ENCODE results near the gene AXIN1.

The AXIN1 gene

DNA sequence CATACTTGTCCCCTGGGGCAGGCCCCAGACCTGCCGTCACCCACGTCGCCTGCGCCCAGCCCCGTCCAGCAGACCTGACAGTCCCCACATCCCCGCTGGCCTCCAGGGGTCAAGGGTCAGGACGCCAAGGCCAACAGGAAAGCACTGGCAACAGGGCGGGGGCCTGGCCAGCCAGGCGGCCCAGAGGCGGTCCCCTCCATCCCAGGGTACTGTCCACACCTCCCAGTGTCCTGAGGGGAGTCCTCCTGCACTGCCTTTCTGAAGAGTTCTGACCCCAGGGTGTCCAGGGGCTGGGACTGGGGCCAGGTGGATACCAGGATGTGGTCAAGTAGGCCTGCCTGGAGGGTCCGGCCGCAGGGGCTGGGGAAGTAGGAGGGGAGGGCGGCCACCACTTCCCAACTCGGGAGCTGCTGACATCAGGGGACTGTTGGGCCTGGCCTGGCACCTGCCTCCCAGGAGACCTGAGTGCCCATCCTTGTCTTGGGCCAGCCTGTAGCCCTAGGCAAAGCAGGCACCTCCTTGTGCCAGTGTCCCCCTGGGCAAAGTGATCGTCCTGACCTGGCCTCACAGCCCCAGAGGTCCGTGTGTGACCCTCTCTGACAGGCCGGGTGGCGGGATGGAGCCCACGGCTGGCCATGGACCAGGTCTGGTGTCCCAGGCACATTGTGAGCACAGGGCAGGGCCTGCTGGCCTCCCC lies 6.7 kb upstream of the AXIN1 start:
- TF ChIP-seq, protein P1, sequence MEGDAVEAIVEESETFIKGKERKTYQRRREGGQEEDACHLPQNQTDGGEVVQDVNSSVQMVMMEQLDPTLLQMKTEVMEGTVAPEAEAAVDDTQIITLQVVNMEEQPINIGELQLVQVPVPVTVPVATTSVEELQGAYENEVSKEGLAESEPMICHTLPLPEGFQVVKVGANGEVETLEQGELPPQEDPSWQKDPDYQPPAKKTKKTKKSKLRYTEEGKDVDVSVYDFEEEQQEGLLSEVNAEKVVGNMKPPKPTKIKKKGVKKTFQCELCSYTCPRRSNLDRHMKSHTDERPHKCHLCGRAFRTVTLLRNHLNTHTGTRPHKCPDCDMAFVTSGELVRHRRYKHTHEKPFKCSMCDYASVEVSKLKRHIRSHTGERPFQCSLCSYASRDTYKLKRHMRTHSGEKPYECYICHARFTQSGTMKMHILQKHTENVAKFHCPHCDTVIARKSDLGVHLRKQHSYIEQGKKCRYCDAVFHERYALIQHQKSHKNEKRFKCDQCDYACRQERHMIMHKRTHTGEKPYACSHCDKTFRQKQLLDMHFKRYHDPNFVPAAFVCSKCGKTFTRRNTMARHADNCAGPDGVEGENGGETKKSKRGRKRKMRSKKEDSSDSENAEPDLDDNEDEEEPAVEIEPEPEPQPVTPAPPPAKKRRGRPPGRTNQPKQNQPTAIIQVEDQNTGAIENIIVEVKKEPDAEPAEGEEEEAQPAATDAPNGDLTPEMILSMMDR (IDR thresholded peaks at IDR 0.05; ENCODE audit: low read depth, low read length): no peak
- no peak for DNase-seq (ENCODE audit: low read depth in 2 of 2)

DNA sequence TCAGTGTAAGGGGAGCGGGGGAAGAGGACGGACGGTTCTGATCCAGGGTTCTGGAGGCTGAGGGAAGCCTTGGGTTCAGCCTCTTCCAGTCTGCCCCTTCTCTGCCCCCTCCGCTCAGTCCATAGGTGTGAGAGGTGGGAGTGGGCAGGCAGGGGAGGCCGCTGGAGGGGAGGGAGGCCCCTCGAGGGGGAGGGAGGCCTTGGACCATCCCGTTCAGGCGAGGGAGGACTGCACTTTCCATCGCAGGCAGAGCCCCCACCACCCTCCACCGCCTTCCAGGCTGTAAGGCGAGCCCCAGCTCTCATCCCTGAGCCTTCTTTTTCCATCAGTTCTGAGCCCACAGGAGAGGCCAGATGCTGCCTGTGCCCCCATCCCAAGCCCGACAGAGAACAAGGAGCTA lies 4.2 kb upstream of the AXIN1 start:
- H3K4me3 ChIP-seq (replicated peaks in 1 of 2; ENCODE audit: low read depth in 2 of 2, low read length in 2 of 2): no peak overlapping the region
- no peak for DNase-seq (ENCODE audit: low read depth in 2 of 2)
- TF ChIP-seq, protein P1 (IDR thresholded peaks at IDR 0.05; ENCODE audit: low read depth, low read length): no peak

More for the DNA sequence above, 6.7 kb upstream of the AXIN1 start:
- H3K4me3 ChIP-seq (replicated peaks in 1 of 2; ENCODE audit: low read depth in 2 of 2, low read length in 2 of 2): no peak overlapping the region

DNA sequence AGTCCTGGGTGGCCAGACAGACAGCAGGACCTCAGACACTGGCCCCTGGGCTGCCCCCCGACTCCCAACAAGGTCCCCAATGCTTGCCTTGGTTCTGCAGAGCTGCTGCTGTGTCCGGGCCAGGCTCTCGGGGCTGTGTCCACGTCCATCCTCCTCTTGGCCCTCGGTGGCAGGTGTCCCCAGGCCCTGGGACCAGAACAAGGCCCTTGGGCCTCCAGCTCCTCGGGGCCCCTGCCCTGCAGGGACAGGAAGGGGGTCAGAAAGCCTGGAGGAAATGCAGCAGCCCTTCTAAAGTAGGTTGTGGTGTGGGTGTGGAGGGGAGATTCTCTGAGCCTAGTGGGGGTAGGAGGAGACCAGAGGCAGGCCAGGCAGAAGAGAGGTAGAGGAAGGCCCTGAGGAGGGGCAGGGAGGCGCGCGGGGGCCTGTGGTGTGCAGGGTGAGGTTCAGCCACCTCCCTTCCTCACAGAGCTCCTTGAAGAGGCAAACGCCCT lies 2.5 kb upstream of the AXIN1 start:
- H3K4me3 ChIP-seq (replicated peaks in 1 of 2; ENCODE audit: low read depth in 2 of 2, low read length in 2 of 2): no peak overlapping the region
- DNase-seq (ENCODE audit: low read depth in 2 of 2): no peak

DNA sequence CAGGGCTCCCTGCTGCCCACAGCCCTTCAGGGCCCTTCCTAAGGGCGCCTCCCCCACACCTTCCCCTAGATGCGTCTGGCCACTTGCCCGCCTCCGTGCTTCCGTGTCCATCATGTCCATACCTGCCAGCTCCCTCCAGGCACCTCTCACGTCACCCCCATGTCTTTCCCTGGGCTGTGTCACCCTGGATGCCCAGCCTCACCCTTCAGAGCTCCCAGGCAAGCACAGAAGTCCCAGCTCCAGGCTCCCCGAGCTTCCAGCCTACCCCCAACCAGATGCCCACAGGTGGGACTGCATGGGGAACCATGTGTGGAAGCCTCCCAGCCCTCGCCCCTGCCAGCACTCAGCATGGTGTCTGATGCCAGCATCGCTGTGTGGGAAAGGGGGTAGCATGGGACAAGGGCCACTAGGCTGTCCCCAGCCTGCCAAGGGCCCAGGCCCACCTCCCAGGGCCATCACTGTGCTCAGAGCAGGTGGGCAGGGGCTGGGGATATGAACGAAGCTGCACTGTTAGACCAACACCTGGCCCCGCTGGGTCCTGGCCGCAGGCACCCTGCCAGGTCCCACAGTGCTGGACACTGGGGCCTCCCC lies 1.9 kb upstream of the AXIN1 start:
- TF ChIP-seq, protein P1 (IDR thresholded peaks at IDR 0.05; ENCODE audit: low read depth, low read length): no peak
- DNase-seq (ENCODE audit: low read depth in 2 of 2): no peak
- no peak overlapping the region for H3K4me3 ChIP-seq (replicated peaks in 1 of 2; ENCODE audit: low read depth in 2 of 2, low read length in 2 of 2)

More for the DNA sequence above, 2.5 kb upstream of the AXIN1 start:
- TF ChIP-seq, protein P1 (IDR thresholded peaks at IDR 0.05; ENCODE audit: low read depth, low read length): no peak

- H3K4me3 ChIP-seq (replicated peaks in 1 of 2; ENCODE audit: low read depth in 2 of 2, low read length in 2 of 2): peak overlapping the region; percentile 23 to 40
- DNase-seq (ENCODE audit: low read depth in 2 of 2): no peak
- TF ChIP-seq, protein P1 (IDR thresholded peaks at IDR 0.05; ENCODE audit: low read depth, low read length): no peak
Measured at GRCh38 chr16:353404-354290, 1.1 kb upstream of the AXIN1 start.

DNA sequence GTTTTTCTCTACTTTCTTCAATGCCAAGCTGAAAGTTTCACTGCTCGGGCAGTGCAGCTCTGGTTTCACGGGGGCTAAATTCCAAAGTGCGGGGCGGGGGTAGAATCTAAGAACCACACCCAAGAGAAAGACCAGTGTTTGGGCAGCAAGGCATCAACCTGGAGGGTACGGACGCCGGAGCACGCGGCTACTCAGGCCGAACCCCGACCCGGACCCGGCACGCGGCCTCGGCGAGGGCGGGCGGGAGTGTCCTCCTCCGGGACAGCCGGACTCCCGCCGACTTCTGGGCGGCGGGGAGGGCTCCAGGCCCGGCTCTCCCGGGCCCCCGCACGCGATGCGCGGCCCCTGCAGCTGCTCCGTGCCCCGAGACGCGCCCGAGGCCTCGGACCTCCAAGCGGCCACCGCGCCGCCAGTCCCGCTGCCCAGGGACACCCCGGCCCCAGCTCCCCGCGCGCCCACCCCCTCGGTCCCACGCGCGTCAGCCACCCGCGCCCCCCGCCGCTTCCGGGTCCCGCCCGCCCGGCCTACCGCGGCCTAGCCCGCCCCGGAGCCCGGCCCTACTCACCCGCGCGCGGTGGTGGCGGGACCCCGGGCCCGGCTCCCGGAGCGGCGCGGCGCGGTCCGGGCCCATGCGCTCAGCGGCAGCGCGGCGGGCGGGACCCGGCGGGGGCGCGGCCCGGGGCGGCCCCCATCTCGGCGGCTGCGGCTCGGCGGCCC lies 561 bp downstream of the AXIN1 start:
- TF ChIP-seq, protein P1 (IDR thresholded peaks at IDR 0.05; ENCODE audit: low read depth, low read length): no peak
- H3K4me3 ChIP-seq (replicated peaks in 1 of 2; ENCODE audit: low read depth in 2 of 2, low read length in 2 of 2): peak overlapping the region; percentile 60 to 66
- DNase-seq (ENCODE audit: low read depth in 2 of 2): peak in 1 of 2 donors; percentile 11
